K562 (cell line): Measurements from ENCODE around the gene KRT77.

Source experiments
- CBFB ChIP-seq: sonication (generic); formaldehyde crosslinking; IDR thresholded peaks from 2 replicates; pipeline ENCODE4 v1.4.0; 2020; ENCODE audit warnings: mild to moderate bottlenecking, missing genetic modification reagents
- CTCF ChIP-seq, 3 experiments: IDR thresholded peaks in 2 of 3; conservative IDR thresholded peaks in 1 of 3; 2 replicates each; pipeline ENCODE4 v1.5.1; 2011 to 2012; ENCODE audit warnings: low read length in 3 of 3, mild to moderate bottlenecking in 3 of 3, control low read depth in 2 of 3, improper control_type of control experiment in 1 of 3, inconsistent platforms in 1 of 3, low read depth in 1 of 3, mixed read lengths in 1 of 3, moderate library complexity in 1 of 3; ENCODE audit not compliant: insufficient read depth in 2 of 3

- TF ChIP-seq CTCF (IDR thresholded peaks at IDR 0.05 in 2 of 3, conservative IDR thresholded peaks at IDR 0.05 in 1 of 3; ENCODE audit: insufficient read depth in 2 of 3, low read depth in 1 of 3, low read length in 3 of 3) (no peak), CBFB (CRISPR knock-in tag) (no peak)
Measured at GRCh38 chr12:52698651-52699340, 4.5 kb downstream of the KRT77 start.
